Measurements from ENCODE around the gene TMEM196. TPM values are rescaled to one million over a fixed set of nuclear protein-coding genes. Genes with fewer than 3 reads are reported as not detected.

TMEM196 gene
- total RNA-seq, 3 donors from 2014 or later (not counting 1 experiment from before 2014, with no cell fraction given), result not detected

DNA sequence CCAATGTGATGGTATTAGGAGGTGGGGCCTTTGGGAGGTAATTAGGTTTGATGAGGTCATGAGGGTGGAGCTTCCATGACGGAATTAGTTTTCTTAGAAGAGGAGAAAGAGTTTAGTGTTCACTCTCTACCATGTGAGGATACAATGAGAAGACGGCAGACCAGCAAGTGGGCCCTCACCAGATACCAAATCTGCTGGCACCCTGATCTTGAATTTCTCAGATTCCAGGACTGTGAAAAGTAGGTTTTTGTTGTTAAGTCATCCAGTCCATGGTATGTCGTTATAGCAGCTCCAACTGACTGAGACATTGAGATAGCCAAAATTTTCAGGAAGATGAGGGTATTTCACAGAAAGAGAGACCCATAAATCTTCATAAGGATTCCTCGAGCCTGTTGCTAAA, 3.6 kb upstream of the TMEM196 start:
- H3K27ac Mint-ChIP-seq, result no peak overlapping the region
- H3K36me3 ChIP-seq (ENCODE audit: control insufficient read depth, insufficient read depth, low read length), result no peaks in the 10 kb centered on the region
- ATAC-seq (no peak), DNase-seq (no peak)
- no peak overlapping the region for H3K4me3 ChIP-seq (ENCODE audit: low read length)
- peaks cover 0 to 5% of the 10 kb centered on the region in 2 donors for H3K4me1 Mint-ChIP-seq
- H3K27me3 ChIP-seq (ENCODE audit: control insufficient read depth, insufficient read depth, low read length), result peaks cover 18% of the 10 kb centered on the region
- peaks cover 6% of the 10 kb centered on the region for H3K4me1 ChIP-seq (ENCODE audit: control insufficient read depth, insufficient read depth, low read length)
- peaks cover 17 to 22% of the 10 kb centered on the region in 2 donors for H3K27me3 Mint-ChIP-seq (ENCODE audit: low read depth in 2 of 2)
- peaks cover 0 to 2% of the 10 kb centered on the region in 2 donors for H3K9me3 Mint-ChIP-seq
- no peaks in the 10 kb centered on the region for H3K9me3 ChIP-seq (ENCODE audit: control insufficient read depth, insufficient read depth, low read length)
- no peak for TF ChIP-seq CTCF (IDR thresholded peaks at IDR 0.05)
- no peaks in the 10 kb centered on the region for H3K36me3 Mint-ChIP-seq
- 75% methylated on average over 4 of the region's 4 CpGs for WGBS (ENCODE audit: insufficient coverage)
- no peak overlapping the region for H3K4me3 Mint-ChIP-seq
- H3K27ac ChIP-seq (ENCODE audit: low read length), result no peak overlapping the region
- intact Hi-C loops (cut with micrococcal nuclease), result no loop called here

DNA sequence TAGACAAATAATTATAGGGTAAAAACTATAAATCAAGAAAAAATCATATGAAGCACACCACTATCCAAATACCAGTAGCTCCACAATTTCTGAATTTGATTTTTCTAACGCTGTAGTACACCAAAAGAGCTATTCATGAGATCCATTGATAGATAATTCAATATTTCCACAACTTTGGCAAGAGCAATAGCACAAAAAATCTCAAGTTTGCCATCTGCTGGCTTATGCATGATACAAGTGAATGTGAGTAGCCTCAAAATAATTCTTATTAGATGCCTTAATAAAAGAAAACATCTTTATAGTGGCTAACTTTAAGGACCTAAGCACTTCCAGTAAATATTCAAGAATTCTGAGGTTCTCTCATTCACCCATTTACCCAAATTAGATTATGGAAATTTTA, 2.2 kb upstream of the TMEM196 start:
- WGBS (ENCODE audit: insufficient coverage), result 83% methylated on average over 1 of the region's 1 CpG
- Mint-ChIP-seq H3K27me3 (ENCODE audit: low read depth in 2 of 2) (peaks cover 17 to 26% of the 10 kb centered on the region in 2 donors), H3K27ac (no peak overlapping the region), H3K36me3 (no peaks in the 10 kb centered on the region), H3K4me1 (peaks cover 0 to 5% of the 10 kb centered on the region in 2 donors), H3K9me3 (peaks cover 0 to 2% of the 10 kb centered on the region in 2 donors), H3K4me3 (no peak overlapping the region)
- TF ChIP-seq CTCF (IDR thresholded peaks at IDR 0.05), result no peak
- ATAC-seq, result no peak
- Histone ChIP-seq H3K27ac (ENCODE audit: low read length) (no peak overlapping the region), H3K9me3 (ENCODE audit: control insufficient read depth, insufficient read depth, low read length) (no peaks in the 10 kb centered on the region), H3K27me3 (ENCODE audit: control insufficient read depth, insufficient read depth, low read length) (peaks cover 18% of the 10 kb centered on the region), H3K36me3 (ENCODE audit: control insufficient read depth, insufficient read depth, low read length) (no peaks in the 10 kb centered on the region), H3K4me1 (ENCODE audit: control insufficient read depth, insufficient read depth, low read length) (peaks cover 6% of the 10 kb centered on the region), H3K4me3 (ENCODE audit: low read length) (no peak overlapping the region)
- DNase-seq, result no peak
- intact Hi-C loops (cut with micrococcal nuclease), result no loop called here

- Histone ChIP-seq H3K27me3 (ENCODE audit: control insufficient read depth, insufficient read depth, low read length) (peaks cover 18% of the 10 kb centered on the region), H3K27ac (ENCODE audit: low read length) (no peak overlapping the region), H3K36me3 (ENCODE audit: control insufficient read depth, insufficient read depth, low read length) (no peaks in the 10 kb centered on the region), H3K4me1 (ENCODE audit: control insufficient read depth, insufficient read depth, low read length) (peaks cover 6% of the 10 kb centered on the region), H3K4me3 (ENCODE audit: low read length) (no peak overlapping the region), H3K9me3 (ENCODE audit: control insufficient read depth, insufficient read depth, low read length) (no peaks in the 10 kb centered on the region)
- Mint-ChIP-seq H3K4me3 (no peak overlapping the region), H3K4me1 (peaks cover 0 to 5% of the 10 kb centered on the region in 2 donors), H3K9me3 (peaks cover 0 to 4% of the 10 kb centered on the region in 2 donors), H3K27me3 (ENCODE audit: low read depth in 2 of 2) (peaks cover 17 to 26% of the 10 kb centered on the region in 2 donors), H3K27ac (no peak overlapping the region), H3K36me3 (no peaks in the 10 kb centered on the region)
- intact Hi-C loops (cut with micrococcal nuclease), result no loop called here
- ATAC-seq (no peak), DNase-seq (no peak)
- no peak for TF ChIP-seq CTCF (IDR thresholded peaks at IDR 0.05)
- 11% methylated on average over 17 of the region's 17 CpGs for WGBS (ENCODE audit: insufficient coverage)
Measured at GRCh38 chr7:19772306-19772705, 1.1 kb downstream of the TMEM196 start.

DNA sequence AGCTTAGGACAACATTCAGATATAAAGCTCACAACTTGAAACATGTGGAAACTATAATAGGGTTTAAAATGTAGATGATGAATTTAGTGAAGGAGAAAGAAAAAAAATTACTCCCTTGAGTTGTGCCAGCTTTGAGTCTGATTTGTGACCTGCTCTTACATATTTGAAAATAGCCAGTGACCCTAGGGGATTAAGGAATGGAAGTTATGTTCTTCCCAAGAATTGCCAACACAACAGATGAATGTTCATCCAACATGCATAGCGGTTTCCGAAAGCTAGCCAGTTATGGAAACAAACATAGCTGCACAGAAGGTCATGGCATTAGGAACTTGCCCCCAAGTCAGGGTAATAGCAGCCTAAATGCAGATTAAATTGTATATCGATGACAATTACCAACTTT, 10.8 kb downstream of the TMEM196 start:
- Histone ChIP-seq H3K36me3 (ENCODE audit: control insufficient read depth, insufficient read depth, low read length) (no peaks in the 10 kb centered on the region), H3K27me3 (ENCODE audit: control insufficient read depth, insufficient read depth, low read length) (no peaks in the 10 kb centered on the region), H3K4me3 (ENCODE audit: low read length) (no peak overlapping the region), H3K9me3 (ENCODE audit: control insufficient read depth, insufficient read depth, low read length) (no peaks in the 10 kb centered on the region), H3K27ac (ENCODE audit: low read length) (no peak overlapping the region), H3K4me1 (ENCODE audit: control insufficient read depth, insufficient read depth, low read length) (no peaks in the 10 kb centered on the region)
- intact Hi-C loops (cut with micrococcal nuclease), result no loop called here
- H3K9me3 Mint-ChIP-seq, result peaks cover 0 to 2% of the 10 kb centered on the region in 2 donors
- 92% methylated on average over 3 of the region's 3 CpGs for WGBS (ENCODE audit: insufficient coverage)
- no peaks in the 10 kb centered on the region for H3K4me1 Mint-ChIP-seq
- TF ChIP-seq CTCF (IDR thresholded peaks at IDR 0.05), result no peak
- no peak overlapping the region for H3K4me3 Mint-ChIP-seq
- ATAC-seq, result no peak
- no peak for DNase-seq
- H3K36me3 Mint-ChIP-seq, result no peaks in the 10 kb centered on the region
- no peak overlapping the region for H3K27ac Mint-ChIP-seq
- peaks cover 0 to 6% of the 10 kb centered on the region in 2 donors for H3K27me3 Mint-ChIP-seq (ENCODE audit: low read depth in 2 of 2)
